Esophagus muscularis mucosa (tissue), 4 donors: ENCODE results near the gene ZDHHC15. TPM values are rescaled to one million over a fixed set of nuclear protein-coding genes. Genes with fewer than 3 reads are reported as not detected.
"Not testable (repeated sequence)": the region's sequence is repeated elsewhere in the genome, so short reads cannot be mapped to it uniquely, and the experiment has no call there.

Experiments used
- DNase-seq: peaks from one replicate; pipeline ENCODE4 v3.0.0-alpha.2; 2017; ENCODE audit errors: extremely low spot score
- H3K27ac ChIP-seq, 4 donors: fragments of 200-600 bp; sonication (generic); replicated peaks in 1 of 4; 1 replicate in 3 of 4; 2 replicates in 1 of 4; pipeline ENCODE4 v1.5.1; 2016 to 2019; ENCODE audit warnings: mild to moderate bottlenecking in 1 of 4
- H3K27me3 ChIP-seq, 4 donors: fragments of 200-600 bp; sonication (generic); one replicate each; pipeline versions ENCODE4 v1.5.1 to v1.6.0; 2016 to 2019
- H3K36me3 ChIP-seq, 4 donors: fragments of 200-600 bp; sonication (generic); one replicate each; pipeline ENCODE4 v1.5.1; 2016 to 2019
- H3K4me1 ChIP-seq, 4 donors: fragments of 200-600 bp; sonication (generic); one replicate each; pipeline ENCODE4 v1.5.1; 2016 to 2019
- H3K4me3 ChIP-seq, 4 donors: fragments of 200-600 bp; sonication (generic); 1 replicate in 2 of 4; 2 replicates in 2 of 4; pipeline ENCODE4 v1.5.1; 2016 to 2019; ENCODE audit warnings: mild to moderate bottlenecking in 4 of 4, moderate library complexity in 1 of 4
- H3K9me3 ChIP-seq, 4 donors: fragments of 200-600 bp; sonication (generic); 1 replicate in 3 of 4; 2 replicates in 1 of 4; pipeline ENCODE4 v1.5.1; 2016 to 2019
- CTCF ChIP-seq, 3 experiments: fragments of 200-600 bp in 2 of 3; fragments of 450-650 bp in 1 of 3; sonication (generic) in 2 of 3; IDR thresholded peaks; one replicate each; pipeline ENCODE4 v1.5.1; 2017 to 2019; ENCODE audit warnings: antibody characterized with exemption in 3 of 3, mild to moderate bottlenecking in 2 of 3, moderate library complexity in 1 of 3
- EP300 ChIP-seq: sonication (generic); formaldehyde crosslinking; IDR thresholded peaks from one replicate; pipeline ENCODE4 v1.6.1; 2017; ENCODE audit warnings: antibody characterized with exemption
- POLR2A ChIP-seq: fragments of 450-650 bp; IDR thresholded peaks from one replicate; pipeline ENCODE4 v1.6.1; 2017; ENCODE audit warnings: antibody characterized with exemption, moderate library complexity, mild to moderate bottlenecking, low read depth
- POLR2AphosphoS5 ChIP-seq, 2 donors: sonication (generic); formaldehyde crosslinking; IDR thresholded peaks; one replicate each; pipeline ENCODE4 v1.6.1; 2017; ENCODE audit warnings: antibody characterized with exemption in 2 of 2
- WGBS: methylation state at CpG from one replicate; pipeline ENCODE4 v1.1.5; 2018; 5-methylcytosine and 5-hydroxymethylcytosine counted together
- intact Hi-C: fragments of 100-400 bp; cut with DNase I; formaldehyde crosslinking; loops from one replicate; pipeline ENCODE4 v1.15.1; 2023
- total RNA-seq, 4 donors: library from RNA; depleted of rRNA; stranded (reverse); fragments of >200 nt; gene quantifications; one replicate each; pipeline versions ENCODE4 v1.1.0 to v1.2.1, GENCODE V29; 2016

ZDHHC15 gene
- total RNA-seq, 4 donors from 2014 or later, result 2.0 to 5.4 (median 3.1) TPM

GRCh38 chrX:75544786-75545185 lies 21.9 kb upstream of the ZDHHC15 start:
- Histone ChIP-seq H3K27me3 (no peaks in the 10 kb centered on the region), H3K4me1 (peaks cover 0 to 18% (median 14%) of the 10 kb centered on the region in 4 donors), H3K36me3 (no peaks in the 10 kb centered on the region), H3K9me3 (no peaks in the 10 kb centered on the region), H3K27ac (no peak overlapping the region), H3K4me3 (no peak overlapping the region)
- WGBS, result 68% methylated on average over 2 of the region's 2 CpGs
- intact Hi-C loops, result no loop called here
- TF ChIP-seq EP300 (no peak), POLR2A (no peak), POLR2AphosphoS5 (IDR thresholded peaks at IDR 0.05) (no peak), CTCF (IDR thresholded peaks at IDR 0.05) (no peak)
- DNase-seq, result no peak

- Histone ChIP-seq H3K27ac (no peak overlapping the region), H3K9me3 (peaks cover 0 to 19% (median 0%) of the 10 kb centered on the region in 4 donors), H3K4me1 (no peaks in the 10 kb centered on the region), H3K4me3 (no peak overlapping the region), H3K27me3 (no peaks in the 10 kb centered on the region), H3K36me3 (no peaks in the 10 kb centered on the region)
- intact Hi-C loops, result no loop called here
- 67% methylated on average over 1 of the region's 1 CpG for WGBS
- TF ChIP-seq POLR2A, result no peak
- TF ChIP-seq EP300, result no peak
- TF ChIP-seq CTCF (IDR thresholded peaks at IDR 0.05), result no peak
- no peak for TF ChIP-seq POLR2AphosphoS5 (IDR thresholded peaks at IDR 0.05)
- no peak for DNase-seq
These were observed 38.9 kb downstream of the ZDHHC15 start for GRCh38 chrX:75483933-75484332.

GRCh38 chrX:75461780-75462179 lies 61.1 kb downstream of the ZDHHC15 start:
- intact Hi-C loops, DNase-seq, H3K27ac ChIP-seq, H3K27me3 ChIP-seq, H3K36me3 ChIP-seq, H3K4me1 ChIP-seq, H3K4me3 ChIP-seq: not testable (repeated sequence)
- H3K9me3 ChIP-seq, result peaks cover 0 to 49% (median 11%) of the 10 kb centered on the region in 4 donors

GRCh38 chrX:75421688-75422230 lies 101.1 kb downstream of the ZDHHC15 start:
- TF ChIP-seq CTCF (IDR thresholded peaks at IDR 0.05), result no peak
- TF ChIP-seq POLR2AphosphoS5 (IDR thresholded peaks at IDR 0.05), result no peak
- TF ChIP-seq EP300, result no peak
- no peak for TF ChIP-seq POLR2A
- Histone ChIP-seq H3K36me3 (no peaks in the 10 kb centered on the region), H3K27me3 (no peaks in the 10 kb centered on the region), H3K9me3 (no peaks in the 10 kb centered on the region), H3K4me3 (no peak overlapping the region), H3K27ac (no peak overlapping the region), H3K4me1 (no peaks in the 10 kb centered on the region)
- intact Hi-C loops, result no loop called here
- no peak for DNase-seq

- H3K27me3 ChIP-seq, H3K4me1 ChIP-seq, H3K4me3 ChIP-seq, H3K36me3 ChIP-seq, DNase-seq, H3K27ac ChIP-seq, intact Hi-C loops: not testable (repeated sequence)
- WGBS, result no CpG with 5 or more reads among the region's 24 CpGs
- H3K9me3 ChIP-seq, result peaks cover 0 to 15% (median 1%) of the 10 kb centered on the region in 4 donors
These were observed 115.7 kb downstream of the ZDHHC15 start for GRCh38 chrX:75407153-75407552.

- Histone ChIP-seq H3K36me3 (no peaks in the 10 kb centered on the region), H3K9me3 (peaks cover 0 to 4% (median 0%) of the 10 kb centered on the region in 4 donors), H3K27ac (no peak overlapping the region), H3K27me3 (no peaks in the 10 kb centered on the region), H3K4me3 (no peak overlapping the region), H3K4me1 (no peaks in the 10 kb centered on the region)
- WGBS, result 74% methylated on average over 2 of the region's 2 CpGs
- no peak for DNase-seq
- TF ChIP-seq EP300, result no peak
- no peak for TF ChIP-seq CTCF (IDR thresholded peaks at IDR 0.05)
- no peak for TF ChIP-seq POLR2AphosphoS5 (IDR thresholded peaks at IDR 0.05)
- TF ChIP-seq POLR2A, result no peak
- intact Hi-C loops, result no loop called here
These were observed 132.4 kb downstream of the ZDHHC15 start for GRCh38 chrX:75390470-75390869.
